ENCODE measurements around the gene CACNA1D.
"Not testable (repeated sequence)": the region's sequence is repeated elsewhere in the genome, so short reads cannot be mapped to it uniquely, and the experiment has no call there.

CACNA1D gene

GRCh38 chr3:53613125-53613524 lies 118.7 kb downstream of the CACNA1D start:
- DNase-seq (ENCODE audit: low read depth in 1 of 2, low spot score in 1 of 2): no peak

- no peak for DNase-seq (ENCODE audit: low read depth in 1 of 2, low spot score in 1 of 2)
Measured at GRCh38 chr3:53614307-53614706, 119.9 kb downstream of the CACNA1D start.

GRCh38 chr3:53616321-53616720 lies 121.9 kb downstream of the CACNA1D start:
- DNase-seq (ENCODE audit: low read depth in 1 of 2, low spot score in 1 of 2): no peak

DNA sequence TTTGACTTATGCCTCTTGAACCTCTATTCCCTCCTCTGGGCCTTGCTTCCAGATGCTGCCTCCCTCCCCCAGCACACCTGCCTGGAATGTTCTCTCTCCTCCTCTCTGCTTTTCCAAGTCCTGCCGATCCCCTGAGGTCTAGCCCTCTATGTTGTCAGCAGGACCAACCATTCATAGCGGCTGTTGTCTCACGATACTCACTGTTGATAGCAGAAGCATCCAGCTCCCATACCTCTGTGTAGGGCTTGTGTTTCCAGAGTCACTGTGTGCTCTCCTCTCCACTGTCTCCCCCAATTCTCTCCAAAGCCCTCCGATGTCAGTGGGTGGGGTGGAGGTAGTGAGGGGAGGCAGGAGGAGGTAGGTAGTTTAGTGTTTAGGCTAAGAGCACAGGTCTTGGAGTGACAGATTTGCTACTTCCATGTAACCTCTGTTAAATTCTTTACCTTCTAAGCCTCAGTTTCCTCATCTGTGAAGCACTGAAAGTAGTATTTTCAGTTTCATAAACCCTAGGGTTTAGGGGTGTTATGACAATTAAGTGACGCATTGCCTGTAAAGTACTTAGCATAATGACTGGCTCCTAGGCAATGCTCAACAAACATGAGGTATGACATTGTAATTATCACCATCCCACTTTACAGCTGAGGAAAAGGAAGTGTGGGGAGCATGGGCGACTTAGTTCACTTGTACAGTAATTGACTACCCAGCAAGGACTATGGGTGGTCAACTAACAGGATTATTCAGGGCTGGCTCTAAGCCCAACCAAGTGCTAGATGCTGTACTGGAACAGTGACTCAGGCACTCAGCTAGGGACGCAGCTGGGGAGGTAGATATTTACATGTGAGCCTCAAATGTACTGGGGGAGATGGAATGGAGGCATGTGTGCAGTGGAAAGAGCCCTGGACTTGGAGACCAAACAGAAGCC lies 122.8 kb downstream of the CACNA1D start:
- DNase-seq (ENCODE audit: low read depth in 1 of 2, low spot score in 1 of 2): no peak

- no peak for DNase-seq (ENCODE audit: low read depth in 1 of 2, low spot score in 1 of 2)
Measured at GRCh38 chr3:53617893-53618523, 123.6 kb downstream of the CACNA1D start.

DNA sequence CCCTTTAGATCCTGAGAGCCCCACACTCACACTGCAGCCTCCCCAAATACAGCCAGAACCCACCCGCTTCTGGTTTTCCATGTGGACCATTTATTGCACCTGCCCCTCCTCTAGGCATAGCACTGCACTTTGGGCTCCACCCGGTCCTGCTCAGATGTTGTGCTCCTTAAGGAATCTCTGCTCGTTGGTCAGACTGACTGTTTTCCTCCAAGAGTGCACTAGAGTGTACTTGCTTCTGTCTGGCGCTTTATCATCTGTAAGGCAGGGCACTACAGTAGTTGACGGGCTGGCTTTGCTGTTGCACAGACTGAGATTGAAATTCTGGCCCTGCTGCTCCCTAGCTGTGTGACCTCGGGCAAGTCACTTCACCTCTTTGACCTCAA lies 124.1 kb downstream of the CACNA1D start:
- DNase-seq (ENCODE audit: low read depth in 1 of 2, low spot score in 1 of 2): no peak

- no peak for DNase-seq (ENCODE audit: low read depth in 1 of 2, low spot score in 1 of 2)
Measured at GRCh38 chr3:53618936-53619335, 124.5 kb downstream of the CACNA1D start.

DNA sequence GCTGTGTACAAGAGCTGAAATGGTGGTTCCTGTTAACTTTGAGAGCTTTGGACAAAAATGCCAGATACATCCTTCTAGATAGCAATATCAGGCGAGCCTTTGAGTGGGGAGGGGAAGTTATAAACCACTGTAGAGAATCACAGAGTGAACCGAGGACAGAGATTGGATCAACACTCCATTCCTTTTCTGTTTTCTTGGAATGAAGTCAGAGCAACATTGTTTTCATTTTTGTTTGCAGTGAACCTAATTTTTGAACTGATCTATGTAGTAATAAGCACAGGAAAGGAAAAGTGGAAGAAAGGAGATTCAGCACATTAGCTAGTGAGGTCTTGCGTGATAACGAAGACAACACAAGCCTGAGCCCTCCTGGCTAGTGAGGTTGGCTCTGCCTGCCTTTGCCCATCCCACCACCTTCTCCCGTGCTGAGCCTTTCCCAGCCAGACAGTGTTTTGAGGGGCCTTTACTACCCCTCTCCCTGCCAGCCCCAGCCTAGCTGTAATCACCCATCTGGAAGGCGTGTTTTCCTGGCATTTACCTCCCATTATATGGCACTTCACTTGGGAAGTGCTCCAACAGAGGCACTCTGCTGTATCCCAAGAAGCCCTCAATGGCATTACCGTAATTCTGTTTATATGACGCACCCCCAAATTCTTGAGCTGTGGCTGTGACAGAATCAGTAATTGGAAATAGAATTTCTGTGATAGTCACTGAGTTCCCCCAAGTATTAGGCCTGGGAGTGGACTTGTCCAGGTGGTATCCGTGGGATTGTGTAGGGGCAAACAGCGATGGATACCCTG lies 129.8 kb downstream of the CACNA1D start:
- no peak for DNase-seq (ENCODE audit: low read depth in 1 of 2, low spot score in 1 of 2)

DNA sequence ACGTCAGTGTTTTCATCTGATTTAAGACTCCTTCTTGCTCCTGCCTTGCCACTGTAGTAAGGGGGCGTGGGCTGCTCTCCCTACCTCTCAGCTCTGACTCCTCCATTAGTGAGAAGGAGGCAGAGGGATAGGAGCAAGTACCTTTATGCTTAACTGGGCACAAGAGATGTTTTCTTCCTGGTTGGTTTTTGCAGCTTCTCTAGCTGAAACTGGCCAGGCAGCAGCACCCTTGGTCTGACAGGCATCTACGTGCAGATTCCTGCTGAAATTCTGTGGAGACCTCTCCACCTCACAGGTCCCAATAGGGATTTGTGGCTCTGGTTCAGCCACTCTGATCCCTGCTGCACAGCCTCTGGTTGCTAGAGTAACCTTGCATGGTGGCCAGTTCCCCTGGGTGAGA lies 132.5 kb downstream of the CACNA1D start:
- no peak for DNase-seq (ENCODE audit: low read depth in 1 of 2, low spot score in 1 of 2)

- no peak for DNase-seq (ENCODE audit: low read depth in 1 of 2, low spot score in 1 of 2)
Measured at GRCh38 chr3:53628536-53629401, 134.4 kb downstream of the CACNA1D start.

DNA sequence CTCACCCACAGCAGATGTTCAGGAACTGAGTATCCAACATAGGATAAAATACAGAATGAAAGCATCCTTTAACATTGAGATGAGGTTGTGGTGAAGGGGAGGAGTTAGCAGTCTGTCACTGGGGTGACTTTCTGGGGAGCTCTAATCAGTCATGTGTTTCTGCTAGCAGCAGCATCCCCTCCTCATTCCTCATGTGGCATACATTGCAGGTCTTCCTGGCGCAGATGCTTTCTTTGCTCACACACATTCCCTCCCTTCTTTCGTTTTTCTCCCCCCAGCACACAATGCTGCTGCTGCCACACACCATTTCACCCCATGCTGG lies 135.0 kb downstream of the CACNA1D start:
- no peak for DNase-seq (ENCODE audit: low read depth in 1 of 2, low spot score in 1 of 2)

- no peak for DNase-seq (ENCODE audit: low read depth in 1 of 2, low spot score in 1 of 2)
Measured at GRCh38 chr3:53630547-53630946, 136.1 kb downstream of the CACNA1D start.

DNA sequence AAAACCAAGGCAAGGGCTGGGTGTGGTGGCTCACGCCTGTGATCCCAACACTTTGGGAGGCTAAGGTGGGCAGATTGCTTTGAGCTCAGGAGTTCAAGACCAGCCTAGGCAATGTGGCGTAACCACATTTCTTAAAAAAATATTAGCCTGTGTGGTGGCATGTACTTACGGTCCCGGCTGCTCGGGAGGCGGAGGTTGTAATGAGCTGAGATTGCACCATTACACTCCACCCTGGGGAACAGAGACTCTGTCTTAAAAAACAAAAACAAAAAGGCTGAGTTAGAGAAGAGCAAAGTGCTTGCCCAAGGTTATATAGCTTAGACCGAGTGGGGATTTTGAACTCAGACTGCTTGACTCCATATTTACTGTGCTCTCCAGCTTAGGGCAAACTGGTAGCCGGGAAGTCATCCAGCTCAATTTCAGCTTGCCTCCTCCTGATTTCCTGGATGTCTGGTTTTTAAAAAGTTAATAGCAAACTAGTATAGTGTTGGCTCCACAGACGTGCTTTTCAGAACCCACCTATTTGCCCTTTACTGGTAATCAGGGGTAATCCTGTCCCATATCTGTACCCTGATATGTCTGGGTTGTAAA lies 138.9 kb downstream of the CACNA1D start:
- no peak for DNase-seq (ENCODE audit: low read depth in 1 of 2, low spot score in 1 of 2)

- DNase-seq (ENCODE audit: low read depth in 1 of 2, low spot score in 1 of 2): no peak
Measured at GRCh38 chr3:53635041-53635440, 140.6 kb downstream of the CACNA1D start.

- DNase-seq (ENCODE audit: low read depth in 1 of 2, low spot score in 1 of 2): not testable (repeated sequence)
Measured at GRCh38 chr3:53638806-53639205, 144.4 kb downstream of the CACNA1D start.

DNA sequence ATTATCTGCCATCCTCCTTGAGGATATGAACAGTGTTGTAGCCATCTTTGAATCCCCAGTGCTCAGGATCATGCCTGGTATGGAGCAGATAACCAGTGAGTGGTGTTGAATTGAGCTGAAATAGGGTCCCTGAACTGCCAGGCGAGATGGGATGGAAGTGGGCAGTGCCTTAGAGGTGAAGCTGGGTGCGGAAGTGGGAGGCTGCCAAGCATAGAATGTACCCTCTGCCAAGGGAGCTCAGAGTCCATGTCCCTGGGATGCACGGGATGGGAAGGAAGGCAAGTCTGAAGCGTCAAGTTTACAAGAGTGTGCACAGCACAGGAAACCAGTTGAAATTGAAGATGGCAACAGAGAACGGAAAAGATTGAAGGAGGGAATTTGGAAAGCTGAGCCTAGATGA lies 147.0 kb downstream of the CACNA1D start:
- no peak for DNase-seq (ENCODE audit: low read depth in 1 of 2, low spot score in 1 of 2)

DNA sequence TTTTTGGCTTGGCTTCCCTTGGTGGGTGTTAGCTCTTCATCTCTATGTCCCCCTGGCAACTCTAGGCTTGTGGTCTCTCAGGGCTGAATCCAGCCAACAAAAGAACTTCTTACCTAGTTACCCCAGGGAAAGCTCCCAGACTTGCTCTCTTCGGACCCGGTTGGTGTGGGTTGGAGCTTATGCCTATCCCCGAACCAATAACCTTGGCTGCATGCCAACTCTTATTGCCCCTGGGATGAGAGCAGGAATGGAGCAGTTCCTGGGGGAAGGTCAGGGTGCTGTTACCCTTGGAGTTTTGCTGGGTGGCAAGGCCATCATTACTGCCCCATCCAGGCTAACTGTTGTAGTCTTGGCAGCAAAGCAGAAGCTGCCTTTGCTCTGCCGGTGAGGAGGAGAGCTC lies 147.8 kb downstream of the CACNA1D start:
- no peak for DNase-seq (ENCODE audit: low read depth in 1 of 2, low spot score in 1 of 2)

DNA sequence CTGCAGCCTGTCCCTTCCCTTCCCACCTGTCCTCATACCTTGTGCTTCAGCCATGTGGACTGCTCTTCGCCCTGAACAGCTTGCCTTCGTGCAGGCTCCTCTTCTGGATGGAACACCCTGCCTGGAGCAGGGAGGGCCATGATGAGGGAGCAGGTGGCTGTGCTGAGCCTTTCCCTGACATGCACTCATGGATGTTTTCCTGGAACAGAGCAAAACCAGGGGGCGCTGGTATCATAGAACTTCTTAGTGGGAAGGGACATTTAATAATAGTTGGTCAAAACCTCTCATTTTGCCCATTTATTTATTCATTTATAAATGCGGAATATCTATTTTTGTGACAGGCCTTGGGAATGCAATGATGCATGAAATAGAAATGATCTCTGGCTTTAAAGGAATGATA lies 149.3 kb downstream of the CACNA1D start:
- no peak for DNase-seq (ENCODE audit: low read depth in 1 of 2, low spot score in 1 of 2)

DNA sequence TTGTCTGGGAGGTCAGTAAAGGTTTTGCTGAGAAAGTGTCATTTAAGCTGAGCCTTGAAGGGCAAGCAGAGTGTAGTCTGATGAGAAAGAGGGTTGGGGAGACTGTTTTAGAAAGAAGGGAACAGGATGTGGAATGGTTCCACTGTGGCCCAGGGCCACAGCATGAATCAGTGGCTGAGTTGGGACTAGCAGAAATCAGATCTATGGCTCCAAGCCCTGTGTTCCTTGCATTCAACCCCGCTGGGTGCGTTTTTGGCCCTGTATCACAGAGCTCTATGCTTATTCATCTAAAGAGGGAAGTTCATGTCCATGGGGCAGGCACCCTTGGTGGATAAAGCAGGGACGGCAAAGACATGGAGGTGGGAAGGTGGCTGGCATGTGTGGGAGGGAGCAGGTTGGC lies 151.3 kb downstream of the CACNA1D start:
- no peak for DNase-seq (ENCODE audit: low read depth in 1 of 2, low spot score in 1 of 2)

- DNase-seq (ENCODE audit: low read depth in 1 of 2, low spot score in 1 of 2): no peak
Measured at GRCh38 chr3:53646723-53647122, 152.3 kb downstream of the CACNA1D start.

- no peak for DNase-seq (ENCODE audit: low read depth in 1 of 2, low spot score in 1 of 2)
Measured at GRCh38 chr3:53649816-53650215, 155.4 kb downstream of the CACNA1D start.
